IMR-90 (cell line): ENCODE results near the gene ABR.

Experiments
- BHLHE40 ChIP-seq: fragments of 150-350 bp; IDR thresholded peaks from 2 replicates; pipeline ENCODE4 v1.6.1; 2016; ENCODE audit warnings: mild to moderate bottlenecking, low read depth, low read length
- CEBPB ChIP-seq: IDR thresholded peaks from 2 replicates; pipeline ENCODE4 v1.6.1; 2012; ENCODE audit warnings: low read depth, low read length, improper control_type of control experiment
- MAFK ChIP-seq: IDR thresholded peaks from 2 replicates; pipeline ENCODE4 v1.6.1; 2012; ENCODE audit warnings: low read depth, low read length, improper control_type of control experiment
- MXI1 ChIP-seq: IDR thresholded peaks from 2 replicates; pipeline ENCODE4 v1.6.1; 2012; ENCODE audit warnings: low read depth, mild to moderate bottlenecking, low read length, moderate library complexity, borderline replicate concordance
- POLR2A ChIP-seq: IDR thresholded peaks from 2 replicates; pipeline ENCODE4 v1.6.1; 2012; ENCODE audit warnings: mild to moderate bottlenecking, low read depth, low read length
- RAD21 ChIP-seq: IDR thresholded peaks from 2 replicates; pipeline ENCODE4 v1.6.1; 2012; ENCODE audit warnings: low read length, improper control_type of control experiment
- RCOR1 ChIP-seq: IDR thresholded peaks from 2 replicates; pipeline ENCODE4 v1.6.1; 2012; ENCODE audit warnings: mild to moderate bottlenecking, low read length, improper control_type of control experiment; ENCODE audit not compliant: insufficient replicate concordance
- SMC3 ChIP-seq: fragments of 150-350 bp; IDR thresholded peaks from 2 replicates; pipeline ENCODE4 v1.6.1; 2016; ENCODE audit warnings: low read depth, mild to moderate bottlenecking, antibody characterized with exemption, low read length, moderate library complexity
- USF2 ChIP-seq: fragments of 150-350 bp; IDR thresholded peaks from 2 replicates; pipeline ENCODE4 v1.6.1; 2017; ENCODE audit warnings: mild to moderate bottlenecking, antibody characterized with exemption, low read length, low read depth
- TF ChIP-seq, protein P1 (sequence below): conservative IDR thresholded peaks from 2 replicates; pipeline ENCODE4 v1.5.1; 2012; ENCODE audit warnings: mild to moderate bottlenecking, low read depth, low read length, improper control_type of control experiment
- TF ChIP-seq, protein P2 (sequence below): fragments of 150-350 bp; IDR thresholded peaks from 2 replicates; pipeline ENCODE4 v1.6.1; 2016; ENCODE audit warnings: low read depth, mild to moderate bottlenecking, low read length, moderate library complexity, borderline replicate concordance

DNA sequence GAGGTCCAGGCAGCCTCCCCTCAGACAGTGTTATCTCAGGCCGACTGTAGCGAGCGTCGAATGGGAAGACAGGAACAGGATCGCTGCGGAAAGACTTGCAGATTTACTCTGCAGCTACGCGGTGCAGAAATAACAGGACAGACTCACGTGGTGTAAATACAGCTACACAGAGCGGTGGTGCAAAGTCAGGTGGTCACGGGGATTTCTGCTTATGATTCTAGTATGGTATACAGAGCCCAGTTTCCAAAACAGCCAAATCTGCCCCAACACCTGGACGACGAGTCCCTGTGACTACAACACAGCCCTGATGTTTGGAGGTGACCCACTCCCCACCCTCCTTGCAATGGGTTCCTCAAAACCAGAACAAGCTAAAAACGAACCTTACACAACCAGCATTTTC lies 40.6 kb upstream of the ABR start:
- TF ChIP-seq POLR2A (no peak), CEBPB (no peak), MXI1 (no peak), USF2 (no peak), RAD21 (no peak), MAFK (no peak), RCOR1 (no peak), SMC3 (no peak), BHLHE40 (no peak)
- TF ChIP-seq, protein P1, sequence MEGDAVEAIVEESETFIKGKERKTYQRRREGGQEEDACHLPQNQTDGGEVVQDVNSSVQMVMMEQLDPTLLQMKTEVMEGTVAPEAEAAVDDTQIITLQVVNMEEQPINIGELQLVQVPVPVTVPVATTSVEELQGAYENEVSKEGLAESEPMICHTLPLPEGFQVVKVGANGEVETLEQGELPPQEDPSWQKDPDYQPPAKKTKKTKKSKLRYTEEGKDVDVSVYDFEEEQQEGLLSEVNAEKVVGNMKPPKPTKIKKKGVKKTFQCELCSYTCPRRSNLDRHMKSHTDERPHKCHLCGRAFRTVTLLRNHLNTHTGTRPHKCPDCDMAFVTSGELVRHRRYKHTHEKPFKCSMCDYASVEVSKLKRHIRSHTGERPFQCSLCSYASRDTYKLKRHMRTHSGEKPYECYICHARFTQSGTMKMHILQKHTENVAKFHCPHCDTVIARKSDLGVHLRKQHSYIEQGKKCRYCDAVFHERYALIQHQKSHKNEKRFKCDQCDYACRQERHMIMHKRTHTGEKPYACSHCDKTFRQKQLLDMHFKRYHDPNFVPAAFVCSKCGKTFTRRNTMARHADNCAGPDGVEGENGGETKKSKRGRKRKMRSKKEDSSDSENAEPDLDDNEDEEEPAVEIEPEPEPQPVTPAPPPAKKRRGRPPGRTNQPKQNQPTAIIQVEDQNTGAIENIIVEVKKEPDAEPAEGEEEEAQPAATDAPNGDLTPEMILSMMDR, result no peak
- TF ChIP-seq, protein P2, sequence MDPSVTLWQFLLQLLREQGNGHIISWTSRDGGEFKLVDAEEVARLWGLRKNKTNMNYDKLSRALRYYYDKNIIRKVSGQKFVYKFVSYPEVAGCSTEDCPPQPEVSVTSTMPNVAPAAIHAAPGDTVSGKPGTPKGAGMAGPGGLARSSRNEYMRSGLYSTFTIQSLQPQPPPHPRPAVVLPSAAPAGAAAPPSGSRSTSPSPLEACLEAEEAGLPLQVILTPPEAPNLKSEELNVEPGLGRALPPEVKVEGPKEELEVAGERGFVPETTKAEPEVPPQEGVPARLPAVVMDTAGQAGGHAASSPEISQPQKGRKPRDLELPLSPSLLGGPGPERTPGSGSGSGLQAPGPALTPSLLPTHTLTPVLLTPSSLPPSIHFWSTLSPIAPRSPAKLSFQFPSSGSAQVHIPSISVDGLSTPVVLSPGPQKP, result no peak
